Measurements from ENCODE around the gene POP5.
"Not testable (repeated sequence)": the region's sequence is repeated elsewhere in the genome, so short reads cannot be mapped to it uniquely, and the experiment has no call there.

The POP5 gene, protein sequence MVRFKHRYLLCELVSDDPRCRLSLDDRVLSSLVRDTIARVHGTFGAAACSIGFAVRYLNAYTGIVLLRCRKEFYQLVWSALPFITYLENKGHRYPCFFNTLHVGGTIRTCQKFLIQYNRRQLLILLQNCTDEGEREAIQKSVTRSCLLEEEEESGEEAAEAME

DNA sequence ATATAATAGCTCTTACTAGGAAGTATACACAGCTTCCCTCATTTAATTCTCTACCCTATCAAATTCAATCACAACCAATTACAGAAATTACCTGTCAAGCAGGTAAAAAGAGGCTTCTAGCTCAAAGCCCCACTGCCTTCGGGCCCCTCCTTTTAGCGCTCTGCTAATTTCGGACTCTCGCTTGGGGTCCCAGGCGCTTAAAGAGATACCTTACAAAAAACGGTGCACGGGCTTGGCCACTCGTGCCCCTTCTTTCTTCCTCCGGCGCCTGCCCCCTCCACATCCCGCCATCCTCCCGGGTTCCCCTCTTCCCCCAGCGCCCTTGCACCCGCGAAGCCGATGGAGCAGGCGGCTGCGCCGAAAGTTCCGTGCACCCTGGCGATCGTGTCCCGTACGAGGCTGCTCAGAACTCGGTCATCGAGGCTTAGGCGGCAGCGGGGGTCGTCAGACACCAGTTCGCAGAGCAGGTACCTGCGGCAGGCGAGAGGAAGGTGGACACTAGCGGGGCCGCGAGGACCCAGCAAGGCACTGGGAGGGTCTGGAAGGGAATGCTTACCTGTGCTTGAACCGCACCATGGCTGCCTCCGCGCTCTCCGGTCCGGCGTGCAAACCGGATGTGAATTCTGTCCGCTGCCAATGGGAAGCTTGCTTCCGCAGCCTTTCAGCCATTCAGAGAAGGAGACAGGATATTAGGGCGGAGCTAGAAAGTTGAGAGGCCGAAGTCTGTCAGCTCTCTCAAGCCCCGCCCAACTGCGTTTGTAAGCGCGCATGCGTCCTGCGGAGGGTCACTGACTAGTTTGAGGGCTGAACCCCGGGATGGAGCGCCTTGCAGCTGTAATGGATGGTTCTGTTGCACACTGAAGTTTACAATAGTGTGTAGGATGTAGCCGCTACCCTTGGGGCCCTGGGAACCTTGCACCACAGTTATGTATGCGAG is at the start of gene POP5:
Gene POP5 (minus strand): TSS at position 616 of the 937 bp plus-strand sequence. CDS start 40 bp downstream, at position 576.
- DNase-seq (ENCODE audit: low spot score) = peak; percentile 96

DNA sequence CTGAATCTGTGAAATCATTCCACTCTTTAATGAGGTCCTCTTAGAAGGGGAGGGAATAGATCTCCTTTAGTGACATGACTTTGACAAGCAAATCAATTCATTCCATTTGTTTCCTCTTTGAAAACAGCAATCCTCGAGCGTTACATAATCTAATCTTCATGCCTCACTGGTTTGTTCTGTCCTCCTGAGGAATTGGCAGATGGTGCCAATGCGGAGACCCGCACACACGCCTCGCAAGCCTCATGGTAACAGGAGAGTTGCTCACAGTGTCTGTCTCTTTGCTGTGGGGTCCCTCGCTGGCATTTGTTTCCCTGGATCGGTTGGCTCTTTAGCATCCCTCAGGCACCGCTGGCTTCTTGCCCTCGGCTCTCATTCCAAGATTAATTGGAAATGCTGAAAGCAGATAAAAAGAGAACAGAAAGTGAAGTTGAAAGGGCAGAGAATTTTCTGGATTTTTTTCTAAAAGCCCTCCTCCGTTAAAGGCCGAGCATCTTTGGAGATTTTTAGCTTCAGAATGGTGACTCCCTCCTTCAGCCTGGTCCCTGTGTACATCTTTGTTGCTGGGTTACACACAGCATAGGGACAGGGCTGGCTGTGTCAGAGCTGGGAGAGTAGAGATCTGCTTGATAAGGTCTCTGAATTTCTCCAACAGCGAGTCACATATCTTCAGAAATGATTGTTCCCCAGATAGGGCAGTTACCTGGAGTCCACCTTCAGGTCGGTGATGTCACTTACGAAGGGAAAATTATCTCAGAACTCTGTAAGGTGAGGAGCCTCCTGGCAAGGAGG is 49.1 kb upstream of the POP5 start:
- no peak for DNase-seq (ENCODE audit: low spot score)

DNA sequence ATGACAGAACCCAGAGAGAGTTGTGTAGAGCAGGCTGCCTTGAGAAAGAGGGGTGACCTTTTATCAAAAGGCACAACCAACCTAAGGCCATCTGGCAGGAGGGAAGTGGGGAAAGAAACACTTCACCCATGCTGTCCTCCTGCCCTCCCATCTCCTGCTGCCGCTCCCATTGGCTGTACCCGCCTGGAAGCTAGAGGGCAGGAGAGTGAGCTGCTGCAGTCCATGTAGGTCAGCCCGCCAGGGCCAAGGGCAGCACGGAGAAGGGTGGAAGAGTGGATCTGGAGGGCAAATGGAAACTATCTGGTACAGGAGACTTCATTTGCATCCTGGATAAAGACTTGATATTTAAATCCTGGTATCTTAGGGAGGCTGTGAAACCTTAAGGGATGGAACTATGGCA is 47.7 kb upstream of the POP5 start:
- DNase-seq (ENCODE audit: low spot score) = no peak

DNA sequence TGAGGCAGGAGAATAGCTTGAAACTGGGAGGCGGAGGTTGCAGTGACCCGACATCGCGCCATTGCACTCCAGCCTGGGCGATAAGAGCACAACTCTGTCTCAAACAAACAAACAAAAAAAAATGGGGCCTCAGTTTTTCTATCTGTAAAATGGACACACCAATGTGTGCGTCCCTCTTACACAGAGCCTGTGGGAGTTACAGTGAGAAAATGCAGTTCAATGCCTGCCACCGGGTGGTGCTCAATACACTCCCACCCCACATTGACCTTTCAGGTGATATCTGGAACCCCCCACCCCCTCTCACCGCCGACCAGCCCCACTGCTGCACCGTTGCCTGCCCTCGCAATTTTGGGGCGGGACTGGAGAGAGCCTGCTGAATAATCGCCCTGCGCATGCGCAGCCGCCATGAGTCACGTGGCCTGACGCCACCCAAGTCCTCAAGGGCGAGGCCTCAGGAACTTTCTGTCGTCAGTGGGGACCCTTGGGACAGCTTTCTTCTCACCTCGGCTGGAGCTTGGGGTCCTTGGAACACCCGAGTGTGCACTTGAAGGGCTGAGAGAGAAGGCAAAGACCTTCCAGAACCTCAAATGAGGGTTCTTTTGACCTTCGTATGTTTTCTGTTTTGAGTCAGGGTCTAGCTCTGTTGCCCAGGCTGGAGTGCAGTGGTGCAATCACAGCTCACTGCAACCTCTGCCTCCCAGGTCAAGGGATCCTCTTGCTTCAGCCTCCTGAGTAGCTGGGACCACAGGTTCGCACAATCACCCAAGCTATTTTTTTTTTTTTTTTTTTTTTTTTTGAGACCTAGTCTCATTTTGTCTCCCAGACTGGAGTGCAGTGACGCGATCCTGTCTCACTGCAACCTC is 44.6 kb upstream of the POP5 start:
- DNase-seq (ENCODE audit: low spot score) = peak; percentile 21

DNA sequence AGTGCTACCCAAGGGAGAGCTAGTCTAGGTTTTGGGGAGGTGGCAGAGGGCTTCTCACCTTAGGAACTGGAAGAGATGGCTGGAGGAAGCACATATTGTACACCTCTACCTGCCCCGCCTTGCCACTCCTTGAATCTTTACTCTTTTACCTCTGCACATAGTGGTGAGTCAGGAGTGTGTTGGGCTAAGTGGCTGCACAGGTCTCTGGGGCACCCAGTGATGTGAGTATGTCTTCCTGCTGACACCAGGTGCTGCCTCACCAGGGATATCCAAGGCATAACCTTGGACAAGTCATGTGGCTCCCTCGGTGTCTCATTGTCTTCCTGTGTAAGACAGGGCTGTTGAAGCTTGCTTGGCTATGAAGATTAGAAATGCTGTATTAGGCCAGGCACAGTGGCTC is 39.4 kb upstream of the POP5 start:
- DNase-seq (ENCODE audit: low spot score) = no peak

DNA sequence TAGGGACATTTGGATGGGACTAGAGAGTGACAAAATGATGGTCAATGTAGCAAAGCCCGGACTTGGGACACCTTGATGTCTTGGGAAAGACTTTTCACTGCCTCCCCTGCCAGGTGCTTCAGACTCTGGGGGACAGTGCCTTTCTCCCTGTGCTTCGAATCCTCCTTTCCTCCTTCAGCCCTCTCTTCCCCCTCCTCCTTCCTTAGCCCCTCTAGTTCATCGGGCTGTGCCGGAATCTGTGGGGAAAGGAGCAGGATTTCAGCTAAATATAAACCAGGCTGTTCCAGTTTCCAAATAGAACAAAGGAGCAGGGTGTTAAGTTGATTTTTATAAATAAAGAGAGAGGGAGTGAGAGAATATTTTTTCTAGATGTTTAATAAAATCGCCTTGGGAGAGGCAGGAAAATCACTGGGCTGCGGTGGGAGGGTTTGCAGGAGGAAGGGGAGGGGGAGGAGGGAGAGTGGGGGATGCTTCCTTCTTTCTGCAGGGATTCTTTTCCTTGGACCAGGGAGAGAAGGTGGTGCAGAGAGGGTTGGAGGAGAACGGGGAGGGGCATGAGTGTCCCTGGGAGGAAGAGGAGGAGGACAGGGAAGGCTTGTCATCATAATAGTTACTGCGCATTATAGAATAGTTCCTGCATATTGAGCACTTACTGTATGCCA is 37.9 kb upstream of the POP5 start:
- DNase-seq (ENCODE audit: low spot score) = no peak

- DNase-seq (ENCODE audit: low spot score) = not testable (repeated sequence)
These were observed 36.6 kb upstream of the POP5 start for GRCh38 chr12:120617767-120618166.

- DNase-seq (ENCODE audit: low spot score) = not testable (repeated sequence)
These were observed 36.0 kb upstream of the POP5 start for GRCh38 chr12:120617193-120617592.

GRCh38 chr12:120614848-120615247 is 33.6 kb upstream of the POP5 start:
- DNase-seq (ENCODE audit: low spot score) = no peak

GRCh38 chr12:120611534-120611933 is 30.3 kb upstream of the POP5 start:
- DNase-seq (ENCODE audit: low spot score) = not testable (repeated sequence)

DNA sequence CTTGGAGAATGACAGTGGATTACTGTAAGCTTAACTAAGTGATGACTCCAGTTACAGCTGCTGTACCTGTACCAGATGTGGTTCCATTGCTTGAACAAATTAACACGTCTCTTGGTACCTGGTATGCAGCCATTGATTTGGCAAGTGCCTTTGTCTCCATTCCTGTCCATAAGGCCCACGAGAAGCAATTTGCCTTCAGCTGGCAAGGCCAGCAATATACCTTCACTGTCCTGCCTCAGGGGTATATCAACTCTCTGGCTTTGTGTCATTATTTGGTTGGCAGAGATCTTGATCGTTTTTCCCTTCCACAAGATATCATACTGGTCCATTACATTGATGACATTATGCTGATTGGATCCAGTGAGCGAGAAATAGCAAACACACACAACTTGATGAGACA is 29.4 kb upstream of the POP5 start:
- no peak for DNase-seq (ENCODE audit: low spot score)

GRCh38 chr12:120602416-120602815 is 21.2 kb upstream of the POP5 start:
- not testable (repeated sequence) for DNase-seq (ENCODE audit: low spot score)

DNA sequence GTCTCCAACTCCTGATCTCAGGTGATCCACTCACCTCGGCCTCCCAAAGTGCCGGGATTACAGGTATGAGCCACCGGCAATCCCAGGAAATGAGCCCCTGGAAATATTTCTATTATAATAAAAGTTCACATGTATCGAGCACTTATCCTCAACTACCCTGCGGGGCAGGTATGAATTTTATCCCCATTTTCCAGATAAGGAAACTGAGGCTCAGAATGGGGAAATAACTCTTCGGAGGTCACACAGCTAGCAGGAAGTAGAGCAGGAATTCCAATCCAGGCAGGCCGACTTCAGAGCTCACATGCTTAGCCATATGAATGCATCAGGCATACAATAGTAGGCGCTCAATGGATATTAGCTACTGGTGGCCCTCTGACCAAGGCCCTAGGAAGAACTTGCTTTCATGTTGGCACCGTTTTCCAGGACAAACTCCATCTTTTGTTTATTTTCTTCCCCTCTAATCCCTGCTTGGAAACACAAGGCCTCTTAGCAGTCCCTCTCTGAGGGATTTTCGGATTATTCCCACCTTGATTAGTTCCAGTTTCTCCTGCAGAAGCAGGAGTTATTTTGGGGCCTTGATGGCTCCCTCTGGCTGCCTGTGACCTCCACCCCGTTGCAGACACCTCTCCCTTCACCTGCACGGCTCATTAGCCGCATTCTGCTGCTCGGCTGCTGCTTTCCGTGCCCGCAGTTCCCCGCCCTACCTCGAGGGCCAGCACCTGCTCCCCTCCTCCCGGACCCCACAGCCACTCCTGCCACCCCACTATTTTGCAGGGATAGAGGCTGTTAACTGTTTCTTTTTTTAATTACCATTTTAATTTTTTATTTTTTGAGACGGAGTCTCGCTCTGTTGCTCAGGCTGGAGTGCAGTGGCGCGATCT is 18.7 kb upstream of the POP5 start:
- no peak for DNase-seq (ENCODE audit: low spot score)

DNA sequence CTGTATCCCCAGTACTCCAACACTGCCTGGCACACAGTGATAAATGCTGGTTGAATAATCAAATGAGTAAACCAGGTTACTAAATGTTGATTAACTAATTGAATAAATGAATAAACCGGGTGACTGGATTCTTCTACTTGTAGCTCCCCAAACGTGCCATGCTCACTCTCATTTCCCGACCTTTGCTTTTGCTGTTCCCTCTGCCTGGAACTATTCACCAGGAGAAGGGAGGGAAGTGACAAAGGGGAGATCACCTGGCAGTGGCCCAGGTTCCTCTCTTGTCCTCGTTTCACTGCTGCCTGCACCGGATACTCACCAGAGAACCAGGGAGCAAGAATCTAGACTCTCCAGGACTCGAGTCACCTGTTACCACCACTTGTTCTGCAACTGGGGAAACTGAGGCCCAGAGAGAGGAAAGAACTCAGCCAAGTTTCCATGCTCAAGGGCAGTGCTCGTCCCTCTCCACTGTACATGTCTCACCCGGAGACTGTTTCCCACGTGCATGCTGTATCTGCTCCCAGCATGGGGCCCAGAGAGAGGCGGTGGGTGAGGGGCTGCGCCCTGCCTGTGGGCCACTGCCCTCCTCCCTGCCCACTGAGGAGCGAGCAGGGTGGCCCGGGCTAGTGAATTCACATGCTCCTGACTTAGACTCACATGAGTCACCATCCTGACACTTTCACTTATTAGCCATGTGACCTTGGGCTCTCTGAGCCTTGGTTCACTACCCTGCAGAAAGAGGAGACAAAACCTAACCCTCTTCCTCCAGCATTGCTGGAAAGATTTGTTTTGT is 17.7 kb upstream of the POP5 start:
- DNase-seq (ENCODE audit: low spot score) = no peak

- no peak for DNase-seq (ENCODE audit: low spot score)
These were observed 16.7 kb upstream of the POP5 start for GRCh38 chr12:120597861-120598260.

- no peak for DNase-seq (ENCODE audit: low spot score)
These were observed 15.7 kb upstream of the POP5 start for GRCh38 chr12:120596901-120597300.

DNA sequence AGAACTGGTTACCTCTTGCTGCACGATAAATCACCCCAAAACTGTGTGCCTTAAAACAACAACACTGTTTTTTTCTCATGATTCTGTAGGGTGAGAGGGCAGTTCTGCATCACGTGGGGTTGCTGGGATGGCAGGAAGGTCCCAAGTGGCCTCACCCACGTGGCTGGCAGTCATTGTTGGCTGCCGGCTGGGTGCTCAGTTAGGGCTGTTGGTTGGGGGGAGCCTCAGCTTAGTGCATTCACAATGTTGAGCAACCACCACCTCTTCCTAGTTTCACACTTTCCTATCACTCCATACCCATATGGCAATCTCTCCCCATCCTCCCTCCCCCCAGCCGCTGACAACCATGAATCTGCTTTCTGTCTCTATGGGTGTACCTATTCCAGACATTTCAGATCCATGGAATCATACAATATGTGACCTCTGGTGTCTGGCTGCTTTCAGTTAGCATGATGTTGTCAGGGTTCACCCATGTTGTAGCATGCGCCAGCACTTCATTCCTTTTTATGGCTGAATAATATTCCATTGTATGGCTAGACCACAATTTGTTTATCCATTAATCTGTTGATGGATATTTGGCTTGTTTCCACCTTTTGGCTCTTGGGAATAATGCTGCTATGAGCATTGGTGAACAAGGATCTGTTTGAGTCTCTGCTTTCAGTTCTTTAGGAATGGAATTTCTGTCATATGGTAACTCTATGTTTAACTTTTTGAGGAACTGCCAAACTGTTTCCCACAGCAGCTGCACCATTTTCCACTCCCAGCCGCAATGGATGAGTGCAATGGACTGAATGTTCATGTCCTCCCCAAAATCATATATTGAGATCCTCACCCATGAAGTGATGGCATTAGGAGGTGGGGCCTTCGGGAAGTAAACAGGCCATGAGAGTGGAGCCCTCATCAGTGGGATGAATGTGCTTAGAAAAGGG is 11.2 kb upstream of the POP5 start:
- no peak for DNase-seq (ENCODE audit: low spot score)

- no peak for DNase-seq (ENCODE audit: low spot score)
These were observed 9.7 kb upstream of the POP5 start for GRCh38 chr12:120590741-120591407.
